HG03457 (cell line): ENCODE results near the gene IQGAP2.
"Not testable (repeated sequence)": the region's sequence is repeated elsewhere in the genome, so short reads cannot be mapped to it uniquely, and the experiment has no call there.

Experiments
- ATAC-seq: cut with Tn5 transposase; IDR thresholded peaks from one replicate; pipeline ENCODE4 v1.9.1; 2021; ENCODE audit warnings: moderate number of reproducible peaks; ENCODE audit not compliant: unreplicated experiment

The IQGAP2 gene

DNA sequence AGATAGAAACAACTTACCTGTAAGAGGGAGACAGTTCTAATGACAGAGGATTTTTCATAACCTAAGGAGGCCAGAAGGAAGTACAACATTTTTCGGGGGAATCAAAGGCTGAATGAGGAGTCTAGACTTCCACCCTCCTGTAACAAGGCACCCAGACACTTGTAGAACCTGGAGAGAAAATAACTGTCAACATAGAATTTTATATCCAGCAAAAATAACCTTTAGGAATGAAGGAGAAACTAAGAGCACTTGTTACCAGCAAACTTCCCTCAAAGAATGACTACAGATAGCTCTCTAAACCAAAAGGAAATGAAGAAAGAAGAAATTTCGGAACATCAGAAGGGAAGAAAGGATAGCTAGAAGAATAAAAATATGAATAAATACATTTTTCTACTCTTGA, 246.1 kb downstream of the IQGAP2 start:
- ATAC-seq: no peak

DNA sequence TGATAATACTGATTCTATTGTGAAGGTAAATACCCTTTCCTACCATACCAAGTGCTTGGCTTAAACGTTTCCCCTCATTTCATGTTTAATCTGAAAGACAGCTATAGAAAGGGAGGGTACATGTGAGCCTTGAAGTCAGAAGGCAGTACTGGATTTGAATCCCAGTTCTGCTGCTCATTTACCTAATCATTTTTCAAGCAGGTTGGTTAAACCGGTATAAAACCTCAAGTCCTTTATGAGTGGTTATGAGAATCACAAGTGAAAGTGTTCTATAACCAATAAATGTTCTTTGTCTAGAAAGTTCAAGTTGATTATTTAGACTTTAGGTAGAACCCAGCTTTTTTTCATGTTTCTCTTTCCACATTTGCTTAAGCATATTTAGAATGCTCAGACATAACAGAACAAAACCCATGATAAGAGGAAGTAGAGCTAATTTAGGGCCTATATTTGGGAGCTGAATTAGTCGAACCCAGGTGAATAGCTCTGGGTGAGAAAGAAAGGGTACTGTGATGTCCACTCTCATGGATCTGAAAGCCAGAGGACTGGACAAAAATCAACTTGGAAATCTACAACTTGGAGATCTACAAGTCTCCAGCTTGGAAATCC, 249.8 kb downstream of the IQGAP2 start:
- ATAC-seq: no peak

DNA sequence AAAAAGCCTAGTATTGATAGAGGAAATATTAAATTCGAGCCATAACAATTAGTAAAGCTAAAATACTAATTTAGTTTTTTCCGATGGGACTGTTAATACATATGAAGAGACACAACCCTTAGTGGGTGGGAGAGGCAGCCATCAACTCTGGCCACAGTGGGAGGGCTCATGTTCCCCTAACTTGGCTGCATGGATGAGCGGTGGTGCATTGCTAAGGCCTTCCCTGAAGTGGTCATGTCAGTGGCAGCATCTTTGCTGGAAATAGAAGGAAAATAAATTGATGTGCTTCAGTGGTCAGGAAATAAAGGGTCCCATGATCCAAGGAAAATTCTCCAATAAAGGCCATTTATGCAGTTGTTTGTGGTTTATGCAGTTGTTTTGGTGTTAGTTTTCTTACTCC, 254.0 kb downstream of the IQGAP2 start:
- ATAC-seq: no peak

DNA sequence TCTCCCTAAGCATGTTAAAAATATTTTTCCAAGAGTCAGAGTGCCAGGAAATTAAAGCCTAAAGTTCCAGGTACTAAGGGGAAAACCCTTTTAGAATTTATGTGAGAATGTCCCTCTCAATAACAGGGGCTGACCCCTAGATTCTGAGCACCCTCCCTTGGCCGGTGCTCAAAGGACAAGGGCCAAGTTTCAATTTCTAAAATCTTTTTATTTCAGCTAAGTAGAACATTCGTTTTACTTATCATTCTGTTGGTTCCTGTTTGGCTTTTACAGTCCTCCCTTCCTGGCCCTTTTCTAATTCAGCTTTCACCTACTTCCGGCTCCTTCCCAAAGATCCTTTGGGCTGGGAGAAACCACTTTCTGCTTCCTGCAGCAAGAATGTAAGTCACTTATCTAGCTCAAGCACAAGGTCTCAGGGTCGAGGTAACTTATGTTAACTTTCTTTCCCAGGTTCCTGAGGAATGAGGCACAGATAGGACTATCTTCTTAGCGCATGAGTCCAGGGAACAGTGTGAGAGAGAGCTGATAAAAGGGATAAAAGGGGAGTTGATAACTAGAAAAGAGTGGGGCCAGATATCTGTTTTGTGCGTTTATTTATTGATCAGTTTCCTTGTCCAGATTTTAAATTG, 254.7 kb downstream of the IQGAP2 start:
- ATAC-seq: no peak

DNA sequence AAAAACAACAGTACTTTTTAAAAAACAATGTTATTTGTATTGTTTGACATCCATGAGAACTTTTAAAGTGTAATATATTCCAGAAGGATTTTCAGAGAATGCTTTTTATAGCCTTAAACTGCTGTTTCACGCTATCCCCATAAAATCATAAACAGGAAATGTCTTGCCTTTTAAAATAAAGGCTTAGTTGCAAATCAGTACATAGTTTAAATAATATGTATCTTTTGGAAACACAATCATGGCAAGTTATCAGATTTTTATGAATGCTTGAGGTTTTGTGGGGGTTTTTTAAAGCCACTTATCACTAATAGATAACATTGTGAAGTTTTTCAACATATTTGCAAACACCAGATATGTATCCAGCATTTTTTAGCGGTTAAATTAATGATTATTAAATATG, 257.3 kb downstream of the IQGAP2 start:
- no peak for ATAC-seq

DNA sequence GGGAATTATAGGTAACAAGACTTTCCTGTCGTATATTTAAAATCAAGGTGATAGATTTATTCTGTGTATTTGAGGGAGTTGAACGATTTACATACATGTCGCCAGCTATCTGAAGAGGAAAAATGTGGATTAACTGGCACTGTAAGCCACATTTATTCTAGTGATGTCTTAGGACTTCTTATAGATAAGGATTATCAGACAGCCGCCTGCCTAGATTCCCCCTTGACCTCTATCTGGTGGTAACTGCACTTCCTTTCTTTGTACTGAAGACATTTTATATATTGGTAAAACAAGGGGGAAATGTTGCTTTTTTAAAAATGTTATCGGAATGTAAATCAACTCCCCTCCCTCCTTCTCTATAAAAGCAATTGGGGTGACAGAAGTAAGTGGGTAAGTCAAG, 259.4 kb downstream of the IQGAP2 start:
- no peak for ATAC-seq

DNA sequence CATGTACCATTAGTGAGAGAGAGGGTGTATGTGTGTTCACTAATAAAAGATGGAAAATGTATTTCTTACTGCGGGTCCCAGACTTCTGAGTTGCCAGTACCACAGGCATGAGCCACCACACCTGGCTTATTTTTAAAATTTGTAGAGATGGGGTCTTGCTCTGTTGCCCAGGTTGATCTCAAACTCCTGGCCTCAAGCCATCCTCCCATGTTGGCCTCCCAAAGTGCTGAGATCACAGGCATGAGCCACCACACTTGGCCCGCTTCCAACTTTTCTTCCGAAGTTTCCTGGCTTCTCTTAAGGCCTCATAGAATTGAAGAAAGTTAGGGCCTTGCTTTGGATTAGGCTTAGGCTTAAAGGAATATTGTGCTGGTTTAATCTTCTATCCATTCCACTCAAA, 260.5 kb downstream of the IQGAP2 start:
- ATAC-seq: no peak

DNA sequence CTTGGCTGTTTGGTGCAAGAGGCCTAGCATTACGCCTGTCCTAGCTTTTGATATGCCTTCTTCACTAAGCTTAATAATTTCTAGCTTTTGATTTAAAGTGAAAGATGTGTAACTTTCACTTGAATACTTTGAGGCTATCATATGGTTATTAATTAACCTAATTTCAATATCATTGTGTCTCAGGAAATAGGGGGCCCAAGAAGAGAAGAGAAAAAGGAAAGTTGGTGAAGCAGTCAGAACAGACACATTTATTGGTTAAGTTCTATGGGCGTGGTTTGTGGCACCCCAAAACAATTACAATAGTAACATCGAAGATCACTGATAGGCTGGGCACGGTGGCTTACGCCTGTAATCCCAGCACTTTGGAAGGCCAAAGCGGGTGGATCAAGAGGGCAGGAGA, 261.0 kb downstream of the IQGAP2 start:
- no peak for ATAC-seq

DNA sequence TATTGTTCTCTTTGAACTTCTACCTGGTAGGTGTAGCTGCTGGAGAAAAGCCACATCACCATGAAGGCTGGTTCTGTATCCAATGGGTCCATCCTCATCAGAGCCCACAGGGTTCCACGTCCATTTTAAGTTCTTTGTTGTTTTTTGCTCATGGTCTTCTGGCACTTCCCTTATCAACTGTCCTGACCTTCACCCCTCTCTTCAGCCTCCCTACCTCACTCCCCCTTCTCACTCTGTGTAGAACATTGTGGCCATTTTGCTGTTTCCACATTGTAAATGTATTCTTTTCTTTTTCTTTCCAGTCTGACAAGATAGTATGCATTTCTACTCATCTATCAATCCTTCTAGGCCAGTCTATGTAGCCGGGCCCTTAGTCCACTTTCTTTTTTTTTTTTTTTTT, 264.4 kb downstream of the IQGAP2 start:
- no peak for ATAC-seq

DNA sequence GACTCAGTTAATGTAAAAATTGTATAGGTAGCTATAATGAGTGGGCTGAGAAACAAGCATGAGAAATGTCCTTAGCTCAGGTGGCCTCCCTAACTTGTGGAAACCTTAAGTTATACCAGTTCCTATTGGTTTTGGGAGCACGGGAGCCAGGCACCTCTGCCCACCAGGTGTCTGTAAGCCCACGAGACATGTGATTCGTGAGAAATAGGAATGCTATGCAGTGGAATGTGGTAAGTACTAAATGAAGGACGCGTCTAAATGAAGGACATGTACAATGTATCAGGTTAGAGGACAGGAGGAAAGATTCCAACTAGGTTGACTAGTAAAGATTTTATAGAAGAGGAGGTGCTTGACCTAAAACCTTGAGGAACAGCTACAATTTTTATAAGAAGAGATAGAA, 266.2 kb downstream of the IQGAP2 start:
- ATAC-seq: no peak

DNA sequence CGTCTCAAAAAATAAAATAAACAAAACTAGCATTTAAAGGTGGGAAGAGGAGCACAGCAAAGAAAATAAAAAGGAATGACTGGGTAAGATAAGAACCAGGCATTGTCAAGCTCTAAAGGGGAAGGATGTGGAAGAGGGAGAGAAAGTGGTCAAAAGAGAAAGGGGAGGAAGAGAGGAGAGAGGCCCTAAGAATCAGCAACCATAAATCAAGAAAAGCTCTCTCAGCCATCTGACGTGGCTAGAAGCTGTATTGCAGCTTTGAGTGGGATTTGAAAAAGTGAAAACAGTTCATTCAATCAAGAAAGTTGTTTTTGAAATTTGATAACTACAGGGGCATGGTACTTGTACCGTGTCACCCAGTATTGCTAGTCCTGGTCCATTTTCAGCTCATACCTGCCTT, 267.4 kb downstream of the IQGAP2 start:
- ATAC-seq: no peak

DNA sequence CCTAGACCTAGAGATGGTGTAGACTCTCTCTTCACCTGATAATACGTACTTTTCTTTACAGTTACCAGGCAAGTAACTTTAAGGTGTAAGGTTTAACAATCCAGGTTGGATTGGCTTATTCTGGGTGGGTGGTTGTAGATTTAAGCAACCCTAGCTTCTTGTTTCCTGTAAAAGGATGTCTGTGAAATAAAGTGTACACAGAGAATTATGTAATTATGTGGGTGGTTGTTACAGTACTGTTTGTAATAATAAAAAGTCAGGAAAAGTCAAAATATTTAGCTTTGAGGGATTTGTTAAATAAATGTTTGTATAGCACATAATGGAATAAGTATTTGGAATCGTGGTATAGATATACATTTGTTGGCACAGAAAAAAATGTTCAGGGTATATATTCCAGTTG, 269.2 kb downstream of the IQGAP2 start:
- no peak for ATAC-seq

DNA sequence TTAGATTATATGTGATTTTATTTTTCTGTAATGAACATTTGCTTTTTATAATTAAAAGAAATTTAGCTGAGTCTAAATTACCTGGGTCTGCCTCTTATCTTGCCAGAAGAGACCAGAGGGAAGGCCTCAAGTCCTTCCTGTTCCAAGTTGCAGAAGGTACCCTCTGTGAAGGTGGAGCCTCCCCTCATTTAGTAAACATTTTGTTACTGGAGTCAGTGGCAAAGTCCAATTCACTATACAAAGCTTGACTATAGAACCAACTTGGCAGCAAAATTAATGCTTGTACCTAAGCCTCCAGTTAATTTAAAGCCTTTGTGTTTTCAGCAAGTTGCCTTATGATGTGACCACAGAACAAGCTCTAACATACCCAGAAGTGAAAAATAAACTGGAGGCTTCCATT, 270.0 kb downstream of the IQGAP2 start:
- no peak for ATAC-seq

DNA sequence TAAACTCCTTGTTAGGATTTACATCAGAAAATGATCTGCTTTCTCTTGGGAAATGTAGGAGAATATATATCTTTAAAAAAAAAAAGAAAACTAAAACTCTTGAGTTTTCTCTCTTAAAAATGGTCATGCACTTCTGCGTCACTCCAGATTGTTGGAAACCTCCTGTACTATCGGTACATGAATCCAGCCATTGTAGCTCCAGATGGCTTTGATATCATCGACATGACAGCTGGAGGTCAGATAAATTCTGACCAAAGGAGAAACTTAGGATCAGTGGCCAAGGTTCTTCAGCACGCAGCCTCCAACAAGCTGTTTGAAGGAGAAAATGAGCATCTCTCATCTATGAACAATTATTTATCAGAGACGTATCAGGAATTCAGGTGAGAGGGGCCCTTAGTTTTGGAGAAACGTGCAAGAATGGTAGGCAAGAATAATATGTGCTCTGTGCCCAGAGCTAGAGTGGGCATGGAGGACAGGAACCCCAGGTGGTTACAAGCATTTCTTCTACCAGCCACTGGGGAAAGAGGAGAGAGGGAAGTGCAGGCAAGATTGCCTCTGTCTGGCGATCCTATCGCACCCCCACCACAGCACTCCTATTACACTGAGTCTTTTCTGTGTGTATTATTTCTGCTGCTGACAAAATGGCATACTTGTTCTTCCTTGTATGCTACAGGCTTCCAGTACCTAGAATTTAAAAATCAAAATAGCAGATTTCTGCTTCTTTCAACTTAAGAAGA, 271.4 kb downstream of the IQGAP2 start:
- no peak for ATAC-seq

DNA sequence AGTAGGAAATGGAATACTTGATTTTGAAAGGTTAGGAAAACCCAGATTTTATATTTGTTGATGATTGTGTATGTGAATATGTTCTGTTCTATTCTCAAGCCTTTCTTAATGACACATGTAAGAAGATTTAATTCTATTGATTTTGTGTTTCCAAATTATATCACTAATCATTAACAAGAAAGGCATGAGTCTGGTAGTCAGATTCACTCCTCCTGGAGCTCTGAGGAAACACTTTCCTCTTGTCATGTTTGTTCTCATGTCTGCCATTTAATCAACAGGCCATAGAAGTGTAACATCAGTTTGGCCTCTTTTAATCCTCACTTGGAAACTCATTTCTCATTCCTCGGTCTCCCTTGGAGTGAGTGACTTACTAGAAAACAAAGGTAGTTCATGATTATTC, 272.3 kb downstream of the IQGAP2 start:
- no peak for ATAC-seq

DNA sequence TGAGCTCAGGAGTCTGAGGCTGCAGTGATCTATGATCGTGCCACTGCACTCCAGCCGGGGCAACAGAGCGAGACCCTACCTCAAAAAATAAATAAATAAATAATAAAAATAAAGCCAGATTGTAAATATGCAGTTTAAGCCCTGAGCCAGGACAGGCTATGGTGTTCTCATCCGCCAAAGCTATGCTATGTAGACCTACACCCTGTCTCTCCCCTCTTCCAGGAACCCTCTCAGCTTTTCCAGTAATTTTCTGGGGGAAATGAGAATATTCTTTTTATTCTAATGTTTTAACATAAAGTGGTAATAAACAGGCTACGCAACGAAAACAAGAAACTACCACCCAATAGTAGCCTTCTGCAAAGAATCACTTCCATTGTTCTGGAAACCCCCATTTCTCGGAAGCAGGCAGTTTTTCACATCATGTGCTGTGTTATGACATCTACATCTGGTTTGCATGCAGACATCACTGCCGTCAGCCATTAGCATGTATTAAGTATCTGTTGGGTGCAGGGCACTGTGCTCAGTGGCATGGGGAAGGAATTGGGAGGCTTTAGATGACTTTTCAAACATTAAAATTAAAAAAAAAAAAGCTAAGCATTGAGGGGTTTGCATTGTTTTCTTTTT, 274.9 kb downstream of the IQGAP2 start:
- no peak for ATAC-seq

DNA sequence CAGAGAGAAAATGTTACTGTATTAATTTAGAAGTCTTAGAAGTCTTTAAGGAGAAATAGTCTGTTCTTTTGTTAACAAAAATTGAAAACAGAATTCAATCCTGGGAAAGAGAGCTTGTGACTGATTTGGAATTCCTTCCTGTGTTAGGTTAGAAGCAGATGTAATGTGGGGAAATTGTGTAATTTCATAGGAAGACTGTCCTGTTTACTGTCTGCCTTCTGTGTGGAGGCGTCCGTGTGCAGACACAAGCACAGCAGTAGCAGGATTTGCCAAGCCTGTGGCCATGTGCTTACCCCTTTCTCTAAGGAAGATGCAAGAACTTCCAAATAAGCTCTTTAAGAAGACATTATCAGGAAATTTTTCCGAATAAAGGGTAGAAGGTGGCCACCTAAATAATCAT, 276.1 kb downstream of the IQGAP2 start:
- ATAC-seq: no peak

DNA sequence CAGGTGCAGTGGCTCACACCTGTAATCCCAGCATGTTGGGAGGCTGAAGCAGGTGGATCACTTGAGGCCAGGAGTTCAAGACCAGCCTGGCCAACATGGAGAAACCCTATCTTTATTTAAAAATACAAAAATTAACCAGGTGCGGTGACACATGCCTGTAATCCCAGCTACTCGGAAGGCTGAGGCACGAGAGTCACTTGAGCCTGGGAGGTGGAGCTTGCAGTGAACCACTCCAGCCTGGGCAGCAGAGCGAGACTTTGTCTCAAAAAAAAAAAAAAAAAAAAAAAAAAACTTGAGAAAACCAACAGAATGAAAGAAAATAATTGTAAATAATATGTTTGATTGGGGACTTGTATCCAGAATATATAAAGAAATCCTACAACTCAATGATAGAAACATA, 277.7 kb downstream of the IQGAP2 start:
- ATAC-seq: not testable (repeated sequence)

DNA sequence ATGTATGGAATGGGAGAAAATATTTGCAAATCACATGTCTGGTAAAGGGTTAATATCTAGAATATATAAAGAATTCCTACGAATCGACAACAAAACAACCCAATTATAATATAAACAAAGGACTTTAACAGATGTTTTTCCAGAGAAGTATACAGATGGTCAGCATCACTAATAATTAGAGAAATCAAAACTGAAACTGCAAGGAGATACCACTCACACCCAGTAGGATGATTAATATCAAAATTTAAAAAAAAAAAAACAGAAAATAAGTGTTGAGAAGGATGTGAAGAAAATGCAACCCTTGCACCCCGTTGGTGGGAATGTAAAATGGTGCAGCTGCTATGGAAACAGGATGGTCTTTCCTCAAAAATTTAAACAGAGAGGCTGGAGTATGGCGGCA, 278.2 kb downstream of the IQGAP2 start:
- ATAC-seq: no peak

DNA sequence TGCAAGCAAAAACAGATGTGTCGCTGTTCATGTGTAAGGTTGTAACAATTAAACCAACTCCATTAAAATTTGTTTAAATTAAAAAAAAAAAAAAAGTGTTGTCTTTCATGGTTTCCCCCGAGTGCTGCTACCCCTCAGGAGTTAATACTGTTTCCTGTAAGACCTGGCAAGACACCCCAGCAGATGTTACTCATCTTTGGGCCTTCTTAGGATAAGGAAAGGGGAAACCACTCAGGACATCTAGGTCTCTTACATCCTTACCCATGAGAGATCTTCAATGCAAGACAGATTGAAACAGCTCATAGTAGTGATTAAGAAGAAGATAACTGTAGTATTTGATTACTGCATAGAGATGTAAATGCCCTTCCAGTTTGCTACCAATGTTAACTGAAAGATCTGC, 279.3 kb downstream of the IQGAP2 start:
- no peak for ATAC-seq

DNA sequence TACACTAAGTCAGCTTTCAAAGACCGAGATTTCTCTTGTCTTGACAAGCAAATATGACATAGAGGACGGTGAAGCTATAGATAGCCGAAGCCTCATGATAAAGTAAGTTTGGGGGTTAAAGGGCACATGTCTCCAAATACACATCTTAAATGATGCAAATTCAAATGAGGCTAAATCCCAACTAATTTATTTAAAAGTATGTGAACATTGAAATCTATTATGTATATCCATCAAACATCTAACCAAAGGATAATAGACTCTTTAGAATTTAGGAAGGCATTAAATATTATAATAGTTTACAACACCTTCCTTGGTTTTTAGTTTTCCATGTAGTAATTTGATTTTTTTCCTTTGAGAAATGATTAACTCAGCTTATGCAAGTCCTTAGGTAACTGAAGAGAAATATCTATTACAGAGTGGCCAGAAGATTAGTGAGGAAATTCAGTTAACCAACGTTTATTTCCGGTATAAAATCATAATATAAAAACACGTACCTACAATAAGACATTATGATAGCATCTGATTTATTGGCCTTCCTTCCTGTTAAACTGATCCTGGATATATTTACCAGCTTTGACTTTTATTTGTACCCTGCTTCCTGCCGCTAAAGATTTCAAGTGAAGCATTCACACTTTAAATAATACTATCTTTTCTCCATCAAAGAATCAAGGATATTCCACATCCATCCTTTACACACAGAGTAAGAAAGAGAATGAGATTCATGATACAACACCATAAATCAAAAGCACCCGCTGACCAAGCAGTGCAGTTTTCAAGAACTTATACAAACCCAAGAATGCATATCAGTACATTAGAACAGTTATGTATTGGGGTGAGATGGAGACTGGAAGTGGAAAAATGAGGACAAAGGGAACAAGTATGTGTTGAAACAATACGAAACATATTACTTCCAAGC, 281.0 kb downstream of the IQGAP2 start:
- ATAC-seq: no peak
